ENCODE measurements around the gene SELENOI.

The SELENOI gene

GRCh38 chr2:26333293-26333692 is 12.7 kb upstream of the SELENOI start:
- Histone ChIP-seq H3F3A (ENCODE audit: insufficient read depth) (no peaks in the 10 kb centered on the region), H3K79me2 (ENCODE audit: insufficient read depth, low read length) (no peaks in the 10 kb centered on the region), H3K27ac (ENCODE audit: low read depth, low read length) (no peak overlapping the region), H4K20me1 (ENCODE audit: low read depth, low read length) (no peaks in the 10 kb centered on the region), H3K9me3 (ENCODE audit: insufficient read depth, low read length) (no peaks in the 10 kb centered on the region), H3K27me3 (ENCODE audit: low read length) (no peaks in the 10 kb centered on the region), H3K36me3 (ENCODE audit: low read length) (no peaks in the 10 kb centered on the region), H2AFZ (ENCODE audit: low read depth, low read length, severe bottlenecking) (no peak overlapping the region), H3K4me3 (ENCODE audit: insufficient read depth, low read length, poor library complexity, severe bottlenecking) (no peak overlapping the region), H3K9me2 (replicated peaks; ENCODE audit: insufficient read depth, low read length) (no peaks in the 10 kb centered on the region), H3K4me2 (ENCODE audit: low read depth, low read length, poor library complexity, severe bottlenecking) (no peak overlapping the region), H3K9ac (ENCODE audit: low read length) (no peak overlapping the region)
- no peak for TF ChIP-seq EZH2phosphoT487 (conservative IDR thresholded peaks at IDR 0.05; ENCODE audit: low read length)
- no peak for TF ChIP-seq CTCF (IDR thresholded peaks at IDR 0.05; ENCODE audit: insufficient read depth, low read length, poor library complexity, severe bottlenecking)

GRCh38 chr2:26335231-26335630 is 10.7 kb upstream of the SELENOI start:
- H3K36me3 ChIP-seq (ENCODE audit: low read length) = no peaks in the 10 kb centered on the region
- H3K79me2 ChIP-seq (ENCODE audit: insufficient read depth, low read length) = no peaks in the 10 kb centered on the region
- no peak overlapping the region for H2AFZ ChIP-seq (ENCODE audit: low read depth, low read length, severe bottlenecking)
- H3K27me3 ChIP-seq (ENCODE audit: low read length) = no peaks in the 10 kb centered on the region
- H4K20me1 ChIP-seq (ENCODE audit: low read depth, low read length) = no peaks in the 10 kb centered on the region
- no peaks in the 10 kb centered on the region for H3F3A ChIP-seq (ENCODE audit: insufficient read depth)
- no peak overlapping the region for H3K27ac ChIP-seq (ENCODE audit: low read depth, low read length)
- TF ChIP-seq CTCF (IDR thresholded peaks at IDR 0.05; ENCODE audit: insufficient read depth, low read length, poor library complexity, severe bottlenecking) = no peak
- no peak for TF ChIP-seq EZH2phosphoT487 (conservative IDR thresholded peaks at IDR 0.05; ENCODE audit: low read length)
- H3K9me2 ChIP-seq (replicated peaks; ENCODE audit: insufficient read depth, low read length) = no peaks in the 10 kb centered on the region
- H3K4me3 ChIP-seq (ENCODE audit: insufficient read depth, low read length, poor library complexity, severe bottlenecking) = no peak overlapping the region
- no peak overlapping the region for H3K4me2 ChIP-seq (ENCODE audit: low read depth, low read length, poor library complexity, severe bottlenecking)
- no peak overlapping the region for H3K9ac ChIP-seq (ENCODE audit: low read length)
- H3K9me3 ChIP-seq (ENCODE audit: insufficient read depth, low read length) = no peaks in the 10 kb centered on the region

- Histone ChIP-seq H3K27ac (ENCODE audit: low read depth, low read length) (no peak overlapping the region), H3K4me2 (ENCODE audit: low read depth, low read length, poor library complexity, severe bottlenecking) (no peak overlapping the region), H3K9me2 (replicated peaks; ENCODE audit: insufficient read depth, low read length) (no peaks in the 10 kb centered on the region), H3K9ac (ENCODE audit: low read length) (no peak overlapping the region), H3K36me3 (ENCODE audit: low read length) (no peaks in the 10 kb centered on the region), H3K9me3 (ENCODE audit: insufficient read depth, low read length) (no peaks in the 10 kb centered on the region), H3K79me2 (ENCODE audit: insufficient read depth, low read length) (no peaks in the 10 kb centered on the region), H3K4me3 (ENCODE audit: insufficient read depth, low read length, poor library complexity, severe bottlenecking) (no peak overlapping the region), H3F3A (ENCODE audit: insufficient read depth) (no peaks in the 10 kb centered on the region), H2AFZ (ENCODE audit: low read depth, low read length, severe bottlenecking) (no peak overlapping the region), H3K27me3 (ENCODE audit: low read length) (no peaks in the 10 kb centered on the region), H4K20me1 (ENCODE audit: low read depth, low read length) (no peaks in the 10 kb centered on the region)
- TF ChIP-seq CTCF (IDR thresholded peaks at IDR 0.05; ENCODE audit: insufficient read depth, low read length, poor library complexity, severe bottlenecking) = no peak
- no peak for TF ChIP-seq EZH2phosphoT487 (conservative IDR thresholded peaks at IDR 0.05; ENCODE audit: low read length)
Measured at GRCh38 chr2:26336719-26337118, 9.2 kb upstream of the SELENOI start.
